ENCODE measurements around the gene KRTAP4-1. TPM values are rescaled to one million over a fixed set of nuclear protein-coding genes. Genes with fewer than 3 reads are reported as not detected.

Gene KRTAP4-1
- total RNA-seq: not detected

GRCh38 chr17:41184480-41184961 lies at the start of gene KRTAP4-1:
KRTAP4-1 (minus strand) TSS chr17:41184911; CDS start chr17:41184854, 57 bp downstream.

DNA sequence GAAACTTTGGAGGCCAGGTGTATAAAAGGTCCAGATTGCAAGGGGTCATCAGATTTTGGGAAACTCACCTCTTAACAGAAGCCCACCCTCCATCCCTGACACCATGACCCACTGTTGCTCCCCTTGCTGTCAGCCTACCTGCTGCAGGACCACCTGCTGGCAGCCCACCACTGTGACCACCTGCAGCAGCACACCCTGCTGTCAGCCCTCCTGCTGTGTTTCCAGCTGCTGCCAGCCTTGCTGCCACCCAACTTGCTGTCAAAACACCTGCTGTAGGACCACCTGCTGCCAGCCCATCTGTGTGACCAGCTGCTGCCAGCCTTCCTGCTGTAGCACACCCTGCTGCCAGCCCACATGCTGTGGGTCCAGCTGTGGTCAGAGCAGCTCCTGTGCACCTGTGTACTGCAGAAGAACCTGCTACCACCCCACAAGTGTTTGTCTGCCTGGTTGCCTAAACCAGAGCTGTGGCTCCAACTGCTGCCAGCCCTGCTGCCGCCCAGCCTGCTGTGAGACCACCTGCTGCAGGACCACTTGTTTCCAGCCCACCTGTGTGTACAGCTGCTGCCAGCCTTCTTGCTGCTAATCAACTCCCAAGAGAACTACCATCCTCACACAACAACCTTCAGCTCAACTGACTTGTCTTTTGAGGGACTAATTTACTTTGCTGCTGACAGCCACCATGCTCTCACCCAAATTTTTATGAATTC lies 47.8 kb upstream of the KRTAP4-1 start, which contains the start of gene KRTAP9-3:
KRTAP9-3 (plus strand) TSS at position 51 of the 707 bp plus-strand sequence; CDS start at position 104, 53 bp downstream.

DNA sequence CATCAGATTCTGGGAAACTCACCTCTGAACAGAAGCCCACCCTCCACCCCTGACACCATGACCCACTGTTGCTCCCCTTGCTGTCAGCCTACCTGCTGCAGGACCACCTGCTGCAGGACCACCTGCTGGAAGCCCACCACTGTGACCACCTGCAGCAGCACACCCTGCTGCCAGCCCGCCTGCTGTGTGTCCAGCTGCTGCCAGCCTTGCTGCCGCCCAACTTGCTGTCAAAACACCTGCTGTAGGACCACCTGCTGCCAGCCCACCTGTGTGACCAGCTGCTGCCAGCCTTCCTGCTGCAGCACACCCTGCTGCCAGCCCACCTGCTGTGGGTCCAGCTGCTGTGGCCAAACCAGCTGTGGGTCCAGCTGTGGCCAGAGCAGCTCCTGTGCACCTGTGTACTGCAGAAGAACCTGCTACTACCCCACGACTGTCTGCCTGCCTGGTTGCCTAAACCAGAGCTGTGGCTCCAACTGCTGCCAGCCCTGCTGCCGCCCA lies 41.9 kb upstream of the KRTAP4-1 start, which contains the start of gene KRTAP9-2:
KRTAP9-2 (plus strand) TSS at position 51 of the 498 bp plus-strand sequence; CDS start at position 58, 7 bp downstream.

DNA sequence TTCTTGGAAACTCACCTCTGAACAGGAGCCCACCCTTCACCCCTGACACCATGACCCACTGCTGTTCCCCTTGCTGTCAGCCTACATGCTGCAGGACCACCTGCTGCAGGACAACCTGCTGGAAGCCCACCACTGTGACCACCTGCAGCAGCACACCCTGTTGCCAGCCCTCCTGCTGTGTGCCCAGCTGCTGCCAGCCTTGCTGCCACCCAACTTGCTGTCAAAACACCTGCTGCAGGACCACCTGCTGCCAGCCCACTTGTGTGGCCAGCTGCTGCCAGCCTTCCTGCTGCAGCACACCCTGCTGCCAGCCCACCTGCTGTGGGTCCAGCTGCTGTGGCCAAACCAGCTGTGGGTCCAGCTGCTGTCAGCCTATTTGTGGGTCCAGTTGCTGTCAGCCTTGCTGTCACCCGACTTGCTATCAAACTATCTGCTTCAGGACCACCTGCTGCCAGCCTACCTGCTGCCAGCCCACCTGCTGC lies 5.2 kb upstream of the KRTAP4-1 start, which contains the start of gene KRTAP9-1:
KRTAP9-1 (plus strand) TSS at position 51 of the 482 bp plus-strand sequence; CDS start at position 51, 0 bp downstream.

GRCh38 chr17:41177727-41178271 lies 6.9 kb downstream of the KRTAP4-1 start, which contains the start of gene KRTAP4-2:
KRTAP4-2 (minus strand) TSS chr17:41178221; CDS start chr17:41178164, 57 bp downstream.

GRCh38 chr17:41168121-41168520 lies 16.6 kb downstream of the KRTAP4-1 start, which contains the start of gene KRTAP4-3:
KRTAP4-3 (minus strand) TSS chr17:41168221; CDS start chr17:41168172, 49 bp downstream.

DNA sequence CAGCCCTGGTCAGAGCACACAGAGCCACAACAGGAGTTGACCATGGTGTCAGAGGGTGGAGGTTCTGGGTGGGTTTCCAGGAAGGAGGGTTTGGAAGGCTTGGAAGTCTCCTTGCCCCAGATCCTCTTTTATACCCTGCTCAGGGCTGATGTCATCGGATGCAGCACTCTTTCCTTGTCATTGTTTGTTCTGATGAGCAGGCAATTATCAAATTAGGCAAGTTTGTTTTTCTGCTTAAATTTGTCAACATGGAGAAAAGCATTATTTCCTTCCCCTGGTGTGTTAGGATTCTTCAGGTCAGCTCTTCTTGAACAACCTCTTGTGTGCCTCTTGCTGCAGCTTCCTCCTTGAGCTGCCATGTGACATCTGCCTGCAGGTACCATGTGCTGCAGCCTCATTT lies 24.1 kb downstream of the KRTAP4-1 start, which contains the start of gene KRTAP4-4:
KRTAP4-4 (minus strand) TSS at position 101 of the 400 bp plus-strand sequence; CDS start at position 44, 57 bp downstream.

GRCh38 chr17:41149652-41149985 lies 35.1 kb downstream of the KRTAP4-1 start, which contains the start of gene KRTAP4-5:
KRTAP4-5 (minus strand) TSS chr17:41149825; CDS start chr17:41149767, 58 bp downstream.

DNA sequence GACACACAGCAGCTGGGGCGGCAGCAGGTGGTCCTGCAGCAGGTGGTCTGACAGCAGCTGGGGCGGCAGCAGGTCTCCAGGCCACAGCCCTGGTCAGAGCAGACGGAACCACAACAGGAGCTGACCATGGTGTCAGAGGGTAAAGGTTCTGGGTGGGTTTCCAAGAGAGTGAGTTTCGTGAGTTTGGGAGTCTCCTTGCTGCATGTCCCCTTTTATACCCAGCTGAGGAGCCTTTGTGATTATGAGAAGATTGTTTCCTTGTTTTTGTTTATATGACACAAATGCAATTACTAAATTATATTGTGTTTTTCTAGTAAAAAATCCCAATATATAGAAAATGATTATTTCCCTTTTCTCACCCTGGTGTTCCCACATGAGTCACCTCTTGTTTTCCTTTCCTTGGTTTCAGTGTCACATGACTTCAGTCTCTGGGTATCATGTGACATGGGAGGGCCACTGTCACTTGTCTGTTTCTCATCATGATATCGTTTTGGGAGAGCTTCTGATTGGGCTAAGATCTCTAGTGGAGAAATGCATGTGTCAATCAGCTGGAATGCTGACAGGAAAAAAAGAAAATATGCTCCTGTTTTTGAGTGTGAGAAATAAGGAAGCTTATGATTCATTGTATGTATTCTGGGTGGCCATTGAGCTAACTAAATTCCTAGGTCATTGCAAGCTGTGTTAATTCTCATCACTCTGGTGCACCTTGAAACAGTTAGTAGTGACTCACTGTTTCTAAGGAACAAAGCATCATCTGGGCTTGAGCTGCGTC lies 44.2 kb downstream of the KRTAP4-1 start, which contains the start of gene KRTAP4-6:
KRTAP4-6 (minus strand) TSS at position 185 of the 772 bp plus-strand sequence; CDS start at position 128, 57 bp downstream.

Other genes with a start within 250 kb of the KRTAP4-1 start
- 9.0 TPM for gene KRT23, start 247.3 kb downstream of the KRTAP4-1 start, total RNA-seq
- 0.44 TPM for gene KRT39, start 218.0 kb downstream of the KRTAP4-1 start, total RNA-seq
- gene KRT40, start 200.6 kb downstream of the KRTAP4-1 start, total RNA-seq: 1.4 TPM
- gene KRTAP3-3, start 190.7 kb downstream of the KRTAP4-1 start, total RNA-seq: not detected
- gene KRTAP3-2, start 185.0 kb downstream of the KRTAP4-1 start, total RNA-seq: not detected
- not detected for gene KRTAP3-1, start 175.8 kb downstream of the KRTAP4-1 start, total RNA-seq
- gene KRTAP1-5, start 157.7 kb downstream of the KRTAP4-1 start, total RNA-seq: not detected
- not detected for gene KRTAP1-4, start 154.7 kb downstream of the KRTAP4-1 start, total RNA-seq
- gene KRTAP1-3, start 150.0 kb downstream of the KRTAP4-1 start, total RNA-seq: not detected
- not detected for gene KRTAP1-1, start 143.5 kb downstream of the KRTAP4-1 start, total RNA-seq
- gene KRTAP2-1, start 137.6 kb downstream of the KRTAP4-1 start, total RNA-seq: not detected
- not detected for gene KRTAP2-2, start 129.7 kb downstream of the KRTAP4-1 start, total RNA-seq
- not detected for gene KRTAP2-3, start 124.8 kb downstream of the KRTAP4-1 start, total RNA-seq
- not detected for gene KRTAP2-4, start 119.0 kb downstream of the KRTAP4-1 start, total RNA-seq
- not detected for gene KRTAP4-7, start 100.8 kb downstream of the KRTAP4-1 start, total RNA-seq
- gene KRTAP4-8, start 86.8 kb downstream of the KRTAP4-1 start, total RNA-seq: not detected
- not detected for gene KRTAP4-16, start 82.7 kb downstream of the KRTAP4-1 start, total RNA-seq
- not detected for gene KRTAP4-9, start 79.5 kb downstream of the KRTAP4-1 start, total RNA-seq
- gene KRTAP4-11, start 66.5 kb downstream of the KRTAP4-1 start, total RNA-seq: not detected
- not detected for gene KRTAP4-12, start 60.7 kb downstream of the KRTAP4-1 start, total RNA-seq
- not detected for gene KRTAP4-6, start 44.4 kb downstream of the KRTAP4-1 start, total RNA-seq
- gene KRTAP4-5, start 35.1 kb downstream of the KRTAP4-1 start, total RNA-seq: not detected
- not detected for gene KRTAP4-4, start 24.2 kb downstream of the KRTAP4-1 start, total RNA-seq
- not detected for gene KRTAP4-3, start 16.7 kb downstream of the KRTAP4-1 start, total RNA-seq
- gene KRTAP4-2, start 6.7 kb downstream of the KRTAP4-1 start, total RNA-seq: not detected
- not detected for gene KRTAP9-1, start 5.0 kb upstream of the KRTAP4-1 start, total RNA-seq
- not detected for gene KRTAP9-2, start 41.7 kb upstream of the KRTAP4-1 start, total RNA-seq
- not detected for gene KRTAP9-3, start 47.5 kb upstream of the KRTAP4-1 start, total RNA-seq
- 0.44 TPM for gene KRTAP9-8, start 53.1 kb upstream of the KRTAP4-1 start, total RNA-seq
- gene KRTAP9-4, start 64.8 kb upstream of the KRTAP4-1 start, total RNA-seq: not detected
- not detected for gene KRTAP9-9, start 70.5 kb upstream of the KRTAP4-1 start, total RNA-seq
- not detected for gene KRTAP9-6, start 80.5 kb upstream of the KRTAP4-1 start, total RNA-seq
- not detected for gene KRTAP9-7, start 90.8 kb upstream of the KRTAP4-1 start, total RNA-seq
- gene KRTAP29-1, start 117.9 kb upstream of the KRTAP4-1 start, total RNA-seq: not detected
- gene KRTAP16-1, start 124.4 kb upstream of the KRTAP4-1 start, total RNA-seq: not detected
- gene KRTAP17-1, start 130.8 kb upstream of the KRTAP4-1 start, total RNA-seq: not detected
- not detected for gene KRT33A, start 165.9 kb upstream of the KRTAP4-1 start, total RNA-seq
- gene KRT33B, start 184.9 kb upstream of the KRTAP4-1 start, total RNA-seq: not detected
- gene KRT34, start 197.4 kb upstream of the KRTAP4-1 start, total RNA-seq: not detected
- gene KRT31, start 212.7 kb upstream of the KRTAP4-1 start, total RNA-seq: not detected
- not detected for gene KRT37, start 239.7 kb upstream of the KRTAP4-1 start, total RNA-seq

Measured in camera-type eye (tissue), 1 donor.